Hematopoietic multipotent progenitor cell treated with erythropoietin and hydrocortisone succinate and interleukin-3 and kit ligand, for 4 days (in vitro differentiated cells): ENCODE results near the gene EIF6.

Experiments used
- DNase-seq: peaks from one replicate; pipeline ENCODE4 v3.0.0-alpha.2; 2015

The EIF6 gene

DNA sequence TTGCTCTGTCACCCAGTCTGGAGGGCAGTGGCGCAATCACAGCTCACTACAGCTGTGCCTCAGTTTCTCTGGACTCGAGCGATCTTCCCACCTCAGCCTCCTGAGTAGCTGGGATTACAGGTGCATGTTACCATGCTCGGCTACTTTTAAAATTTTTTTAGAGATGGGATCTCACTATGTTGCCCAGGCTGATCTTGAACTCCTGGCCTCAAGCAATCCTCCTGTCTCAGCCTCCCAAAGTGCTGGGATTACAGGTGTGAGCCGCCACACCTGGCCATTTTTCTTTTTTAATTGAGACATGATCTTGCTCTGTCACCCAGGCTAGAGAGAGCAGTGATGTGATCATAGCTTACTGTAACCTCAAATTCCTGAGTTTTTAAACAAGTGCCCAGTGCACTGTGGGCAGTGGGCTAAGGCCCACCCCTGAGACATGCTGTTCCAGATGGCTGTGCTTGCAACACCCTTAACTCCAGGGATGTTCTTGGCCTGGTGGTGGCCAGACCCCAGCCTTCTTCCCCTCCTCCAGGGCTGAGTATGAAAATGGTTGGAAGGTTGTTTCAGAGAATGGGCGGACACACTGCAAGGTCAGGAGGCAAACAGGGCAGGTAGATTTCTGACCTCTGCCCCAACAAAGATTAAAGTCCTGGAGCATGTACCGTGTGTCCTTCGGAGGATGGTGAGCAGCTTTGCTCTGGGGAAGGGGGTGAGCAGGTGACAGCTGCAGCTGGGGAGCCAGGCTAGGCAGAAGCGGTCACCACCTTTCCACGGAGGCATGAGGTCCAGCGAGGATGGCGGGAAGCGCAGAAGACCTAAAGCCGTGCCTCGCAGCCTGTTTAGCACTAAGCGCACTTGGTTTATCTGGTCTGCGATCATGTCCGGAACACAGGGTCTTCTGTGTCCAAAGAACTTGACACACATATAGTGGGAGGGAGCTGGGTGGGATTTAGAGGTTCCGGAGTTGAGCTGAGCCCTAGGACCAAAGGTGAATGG is 9.0 kb upstream of the EIF6 start:
- no peak for DNase-seq

DNA sequence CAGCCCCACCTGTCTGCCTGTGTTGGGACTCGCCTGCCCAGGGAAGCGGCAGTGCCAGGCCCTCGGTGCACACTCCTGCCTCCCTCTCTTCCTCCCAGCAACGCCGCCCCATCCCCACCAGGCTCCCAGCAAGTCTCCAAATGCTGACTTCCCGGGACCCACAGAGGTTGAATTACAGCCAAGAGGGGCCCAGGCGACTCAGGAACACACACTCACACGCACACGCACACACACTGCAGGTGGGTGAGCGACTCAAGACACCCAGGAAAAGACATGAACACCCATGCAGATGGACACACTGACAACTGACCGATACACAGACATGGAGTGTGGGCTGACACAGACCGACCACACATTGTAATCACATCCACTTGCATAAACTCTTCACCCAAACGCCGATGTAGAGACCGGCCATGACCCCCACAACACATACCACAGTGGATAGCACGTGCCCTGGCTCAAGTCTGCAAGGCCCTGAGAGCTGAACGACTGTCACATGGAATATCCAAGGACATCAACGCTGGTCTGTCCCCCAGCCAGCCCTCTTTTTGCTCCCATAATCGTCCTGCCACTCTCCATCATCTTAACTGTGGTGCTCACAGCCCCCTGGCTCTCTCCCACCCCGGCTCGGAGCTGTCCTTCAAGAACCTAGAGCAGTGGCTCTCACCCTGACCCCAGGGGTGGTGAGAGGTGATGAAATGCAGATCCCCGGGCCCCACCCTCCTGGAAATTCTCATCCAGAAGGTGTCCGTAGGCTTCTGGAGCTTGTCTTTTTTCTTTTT is 8.1 kb upstream of the EIF6 start:
- DNase-seq, result no peak

DNA sequence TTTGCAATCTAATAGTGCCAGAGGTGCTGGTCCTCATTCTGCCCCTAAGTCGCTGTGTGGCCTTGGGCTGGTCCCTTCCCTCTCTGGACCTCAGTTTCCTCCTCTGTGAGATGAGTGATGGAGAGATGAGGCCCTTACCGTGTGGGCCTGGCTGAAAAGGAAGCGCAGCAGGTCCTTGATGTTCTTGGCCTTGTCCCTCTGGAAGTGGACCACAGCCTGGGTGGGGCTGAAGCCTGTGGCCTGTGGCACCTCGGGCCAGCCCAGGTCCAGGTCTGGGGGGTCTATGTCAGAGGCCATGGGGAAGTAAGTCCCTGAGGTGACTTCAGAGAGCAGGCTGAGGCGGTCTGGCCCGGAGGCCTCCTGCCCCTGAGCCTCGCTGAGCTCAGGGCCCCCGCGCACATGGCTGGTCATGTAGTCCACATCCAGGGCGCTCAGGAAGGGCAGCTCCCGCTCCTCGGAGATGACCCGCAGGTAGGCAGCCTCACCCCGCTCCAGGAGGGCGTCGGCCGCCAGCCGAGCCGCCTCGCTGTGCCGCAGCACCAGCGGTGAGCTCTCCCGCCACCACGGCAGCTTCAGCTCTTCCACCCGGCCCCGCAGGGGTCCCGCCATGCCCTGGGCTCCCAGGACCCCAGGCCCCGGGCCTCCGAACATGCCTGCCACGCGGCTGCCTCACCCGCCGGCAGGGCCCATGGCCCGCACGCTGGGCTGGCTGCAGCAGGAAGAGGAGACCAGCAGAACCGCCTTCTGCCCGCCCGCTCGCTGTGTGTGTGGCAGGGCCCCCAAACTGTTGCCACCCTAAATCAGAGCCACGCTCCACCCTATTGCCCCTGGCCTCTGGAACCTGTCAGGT is 7.3 kb upstream of the EIF6 start, which contains the start of gene FAM83C:
Gene FAM83C, minus strand, starts transcription at position 772 of the 850 bp plus-strand sequence. Its CDS starts 121 bp downstream, at position 651.
- DNase-seq, result no peak

DNA sequence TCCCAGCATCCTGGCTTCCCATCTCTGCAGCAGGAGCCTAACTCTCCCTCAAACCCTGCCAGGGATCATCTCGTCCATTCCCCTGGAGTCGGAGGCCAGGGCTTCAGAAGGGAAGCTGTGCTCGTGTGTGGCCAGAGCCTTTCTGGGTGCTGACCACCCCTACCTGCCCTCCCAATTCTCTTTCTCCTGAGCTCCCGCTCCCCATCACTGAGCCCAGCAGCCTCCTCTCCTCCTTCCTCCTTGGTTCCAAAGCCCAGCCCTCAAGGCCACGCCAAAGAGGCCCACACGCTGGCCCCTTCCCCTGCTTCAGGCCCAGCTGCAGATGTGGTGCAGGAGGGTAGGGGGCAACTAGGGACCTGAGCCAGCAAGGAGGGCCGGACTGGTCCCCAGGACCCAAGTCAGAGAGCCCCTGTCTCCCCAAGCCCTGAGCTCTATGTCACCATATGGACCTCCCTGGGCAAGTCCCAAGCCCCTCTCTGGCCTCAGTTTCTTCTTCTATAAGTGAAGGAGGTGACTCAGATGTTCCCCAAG is 6.4 kb upstream of the EIF6 start:
- DNase-seq, result no peak

DNA sequence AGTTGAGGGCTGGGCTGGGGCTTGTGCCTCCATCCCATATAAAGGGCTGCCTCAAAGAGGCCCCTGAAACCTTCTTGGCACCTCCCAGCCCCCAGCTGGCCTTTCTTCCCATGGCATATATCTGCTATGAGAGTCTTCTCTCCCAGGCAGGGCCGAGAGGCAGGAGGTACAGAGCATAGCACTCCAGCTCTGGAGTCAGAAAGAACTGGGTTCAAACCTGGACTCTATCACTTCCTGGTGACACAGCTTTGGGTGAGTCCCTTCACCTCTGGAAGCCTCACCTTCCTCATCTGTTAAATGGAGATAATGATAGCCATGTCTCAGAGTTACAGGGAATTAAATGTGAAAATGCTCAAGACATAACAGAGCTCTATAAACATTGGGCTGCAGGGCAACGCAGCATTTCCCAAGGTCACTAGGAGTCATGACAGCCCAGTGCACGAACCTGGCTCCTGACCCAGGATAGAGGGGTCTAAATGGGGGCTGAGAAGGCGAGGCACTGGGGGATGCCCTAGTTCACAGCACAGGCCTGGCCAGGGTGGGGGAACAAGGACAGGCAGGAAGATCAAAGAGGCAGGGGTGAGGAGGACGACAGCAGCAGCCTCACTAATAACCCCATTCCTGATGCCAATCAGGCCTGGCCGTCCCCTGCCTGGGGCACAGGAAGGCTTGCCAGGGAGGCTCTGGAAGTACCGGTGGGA is 5.8 kb upstream of the EIF6 start:
- no peak for DNase-seq

DNA sequence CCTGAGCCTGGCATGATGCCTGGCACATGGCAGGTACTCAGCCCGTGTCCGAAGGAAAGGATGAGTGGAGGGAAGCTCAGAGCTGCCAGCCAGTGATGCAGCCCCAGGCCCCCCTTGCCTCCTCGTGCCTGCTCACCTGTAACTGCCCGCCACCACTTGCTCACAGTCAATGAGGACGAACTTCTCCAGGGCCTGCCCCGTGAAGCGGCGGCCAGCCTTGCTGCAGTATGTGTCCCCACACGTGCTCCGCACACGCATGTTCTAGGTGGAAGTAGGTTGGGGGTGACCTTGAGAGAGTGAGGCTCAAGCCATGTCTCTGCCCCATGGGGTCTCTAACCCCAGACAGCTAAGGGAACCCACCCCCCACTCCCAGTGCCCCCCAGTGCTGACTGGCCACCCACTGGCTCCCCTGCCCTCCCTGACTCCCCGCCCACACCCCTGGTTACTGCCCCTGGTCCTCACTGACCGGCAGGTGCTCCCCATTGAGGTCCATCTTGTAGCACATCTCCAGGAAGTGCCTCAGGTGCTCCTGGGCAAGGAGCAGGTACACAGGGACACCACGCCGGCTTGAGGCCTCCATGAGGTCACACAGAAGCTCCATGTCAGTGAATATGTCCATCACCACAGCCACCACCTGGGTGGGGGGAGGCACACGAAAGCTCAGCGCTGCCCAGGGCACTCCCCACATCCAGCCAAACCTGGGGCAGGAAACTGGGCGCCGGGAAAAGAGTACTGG is 3.9 kb upstream of the EIF6 start:
- no peak for DNase-seq

DNA sequence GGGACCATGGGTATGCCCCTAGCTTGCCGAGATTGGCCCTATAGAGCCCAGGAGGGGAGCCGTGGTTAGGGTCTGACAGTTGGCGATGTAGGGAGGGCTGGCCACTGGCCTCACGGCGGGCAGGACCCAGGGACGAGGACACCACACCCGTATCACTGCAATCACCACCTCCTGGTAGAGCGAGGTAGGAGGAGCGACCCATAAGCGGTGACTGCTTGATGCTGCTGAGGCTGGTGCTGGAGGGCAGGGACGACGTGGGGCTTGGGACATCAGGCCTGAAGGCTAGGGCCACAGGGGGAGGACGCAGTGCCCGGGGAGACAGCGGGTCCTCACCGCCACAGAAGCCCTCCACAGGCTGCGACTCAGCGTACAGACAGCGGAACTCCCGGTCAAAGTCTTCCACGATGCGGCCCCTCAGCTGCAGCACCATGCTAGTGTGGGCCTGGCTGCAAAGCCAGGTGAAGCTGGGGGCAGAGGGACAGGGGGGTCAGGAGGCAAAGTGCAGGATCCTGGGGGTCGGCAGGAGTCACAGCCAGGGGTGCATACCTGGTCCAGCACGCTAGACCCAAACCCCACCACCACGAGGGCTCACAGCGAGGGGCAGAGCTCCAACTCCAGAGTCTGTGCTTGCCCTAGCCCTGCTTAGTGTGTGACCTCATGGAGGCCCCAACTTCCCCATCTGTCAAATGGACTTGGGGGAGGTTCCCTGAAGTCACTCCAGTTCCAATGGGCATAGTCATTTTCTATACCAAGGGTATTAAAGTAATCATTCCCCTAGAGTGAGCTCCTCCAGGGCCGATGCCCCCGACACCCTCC is 3.1 kb upstream of the EIF6 start:
- DNase-seq, result no peak

DNA sequence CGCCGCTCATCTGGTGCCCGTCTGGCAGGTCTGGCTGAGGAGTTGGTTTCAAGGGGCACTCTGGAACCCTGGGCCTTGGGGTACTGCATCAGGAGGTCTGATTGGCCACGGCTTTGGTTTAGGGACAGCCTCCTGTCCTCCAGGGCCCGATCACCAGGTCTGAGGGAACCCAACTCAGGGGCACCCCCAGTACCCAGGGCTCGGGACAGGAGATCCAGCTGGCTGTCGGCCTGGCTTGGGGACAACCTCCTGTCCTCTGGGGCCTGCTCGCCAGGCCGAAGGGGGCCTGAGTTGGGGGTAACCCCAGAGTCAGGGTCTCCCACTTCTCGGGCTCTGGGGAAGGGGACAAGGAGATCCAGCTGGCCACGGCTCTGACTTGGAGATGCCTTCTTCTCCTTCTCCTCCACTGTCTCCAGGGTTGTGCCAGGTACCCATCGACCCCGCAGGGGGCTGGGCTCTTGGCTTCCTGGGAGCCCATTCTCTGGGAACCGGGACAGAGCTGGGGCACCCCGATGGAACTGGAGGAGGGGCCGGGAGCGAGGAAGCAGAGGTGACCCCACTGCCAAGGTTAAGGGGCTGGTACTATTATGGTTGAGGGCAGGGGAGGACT is 2.4 kb upstream of the EIF6 start:
- no peak for DNase-seq

DNA sequence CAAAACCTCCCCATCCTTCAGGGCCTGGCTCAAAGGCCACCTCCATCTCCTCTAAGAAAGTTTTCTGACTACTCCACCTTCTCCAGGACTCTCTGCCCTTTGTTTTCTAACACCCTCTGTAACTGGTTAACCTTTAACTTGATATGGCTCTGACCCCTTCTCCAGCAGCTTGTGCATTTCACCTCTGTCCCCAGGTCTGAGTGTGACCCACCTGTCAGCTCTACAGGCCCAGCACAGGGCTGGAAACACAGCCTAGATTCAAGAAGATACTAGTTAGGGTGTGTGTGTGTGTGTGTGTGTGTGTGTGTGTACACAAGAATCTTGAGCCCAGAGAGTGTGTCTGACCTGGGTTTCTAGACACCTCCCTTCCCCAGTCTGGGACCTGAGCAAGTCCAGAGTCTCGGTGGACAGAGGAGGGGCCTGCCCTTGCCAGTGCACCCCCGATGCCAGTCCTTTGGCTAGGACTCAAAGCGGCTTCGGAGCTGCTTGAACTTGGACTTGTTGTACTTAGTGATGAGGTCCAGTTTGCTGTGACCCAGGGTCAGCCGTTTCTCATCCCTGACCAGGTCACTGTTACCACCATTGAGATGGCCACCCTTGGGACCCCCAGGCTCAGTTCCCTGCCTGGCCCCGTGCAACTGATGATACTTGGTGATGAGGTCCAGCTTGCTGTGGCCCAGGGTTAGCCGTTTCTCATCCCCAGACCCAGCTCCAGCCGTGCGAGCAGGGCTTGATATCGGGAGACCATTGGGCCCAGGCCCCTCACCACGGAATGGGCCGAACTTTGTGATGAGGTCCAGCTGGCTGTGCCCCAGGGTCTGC is 1.7 kb upstream of the EIF6 start:
- DNase-seq, result no peak

DNA sequence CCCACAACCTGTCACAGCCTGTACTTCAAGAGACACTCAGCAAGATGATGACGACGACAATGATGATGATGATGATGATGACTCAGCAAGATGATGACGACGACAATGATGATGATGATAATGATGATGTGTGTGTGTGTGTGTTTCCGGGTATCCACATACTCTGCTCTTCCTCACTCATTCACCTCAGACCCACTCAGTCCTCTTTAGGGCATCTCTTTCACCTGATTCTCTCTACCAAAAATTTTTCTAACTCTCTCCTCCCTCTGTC is 1.2 kb upstream of the EIF6 start:
- DNase-seq, result no peak

DNA sequence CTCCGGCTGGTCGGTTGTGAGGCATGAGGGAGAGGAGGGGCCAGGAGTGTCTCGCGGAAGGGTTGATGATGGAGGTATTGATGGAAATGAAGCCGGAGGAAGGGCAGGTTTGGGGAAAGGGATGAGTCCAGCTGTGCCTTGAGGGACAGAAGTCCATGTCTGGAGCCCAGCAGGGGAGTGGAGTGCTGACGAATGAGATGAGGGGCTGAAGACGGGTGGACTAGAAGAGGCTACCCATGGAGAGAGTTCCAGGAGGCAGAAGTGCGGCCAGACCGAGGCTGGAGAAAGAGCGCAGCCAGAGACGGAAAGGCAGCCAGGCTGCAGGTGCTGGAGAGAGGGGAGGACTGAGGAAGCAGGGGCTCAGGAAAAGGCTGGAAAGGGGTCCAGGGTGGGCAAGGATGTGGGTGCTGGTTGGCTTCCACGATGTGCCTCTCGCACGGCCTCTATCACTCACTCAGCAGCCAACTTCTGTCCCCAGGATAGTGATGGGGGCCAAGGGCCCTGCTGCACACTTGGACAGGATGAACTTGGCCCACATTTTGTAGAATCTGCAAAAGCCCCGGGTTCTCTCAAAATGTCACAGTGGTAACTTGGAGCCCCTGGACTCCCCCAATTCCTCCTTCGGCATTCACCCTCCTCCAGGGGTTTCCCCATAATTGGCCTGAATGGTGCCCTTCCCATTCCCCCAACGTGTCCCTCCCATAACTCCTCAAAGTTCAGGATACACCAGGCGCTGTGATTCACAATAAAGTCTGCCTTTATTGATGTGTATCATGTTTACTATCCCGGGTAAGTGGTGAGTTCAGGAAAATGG is 627 bp upstream of the EIF6 start:
- no peak for DNase-seq

DNA sequence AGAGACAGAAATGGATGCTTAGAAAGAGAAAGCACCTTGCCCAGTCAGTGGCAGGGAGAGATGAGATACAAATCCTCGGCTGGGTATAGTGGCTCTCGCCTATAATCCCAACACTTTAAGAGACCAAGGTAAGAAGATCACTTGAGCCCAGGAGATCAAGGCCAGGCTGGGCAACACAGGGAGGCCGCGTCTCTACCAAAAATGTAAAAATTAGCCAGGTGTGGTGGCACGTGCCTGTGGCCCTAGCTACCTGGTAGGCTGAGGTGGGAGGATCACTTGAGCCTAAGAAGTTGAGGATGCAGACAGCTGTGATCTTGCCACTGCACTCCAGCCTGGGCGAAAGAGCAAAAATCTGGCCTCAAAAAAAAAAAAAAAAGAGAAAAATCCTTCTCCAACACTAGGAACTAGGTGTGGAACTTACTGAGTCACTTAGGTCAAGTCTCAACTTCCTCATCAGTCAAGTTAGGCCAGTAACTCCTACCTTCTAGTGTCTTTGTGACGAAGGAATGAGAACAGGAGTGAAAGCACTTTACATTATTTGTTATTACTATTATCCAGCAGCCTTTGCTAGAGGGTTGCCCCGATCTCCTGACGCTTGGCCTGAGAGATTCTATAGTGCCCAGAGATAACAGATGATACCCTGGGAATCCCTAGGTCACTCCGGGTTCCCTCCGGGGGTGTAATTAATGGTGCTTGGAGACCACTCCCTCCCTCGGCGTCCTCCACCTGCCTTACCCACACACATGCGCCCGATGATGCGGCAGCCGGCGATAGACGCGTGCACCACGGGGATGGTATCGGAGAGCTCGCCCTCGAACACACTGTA is 918 bp downstream of the EIF6 start:
- peak; percentile 44 for DNase-seq

DNA sequence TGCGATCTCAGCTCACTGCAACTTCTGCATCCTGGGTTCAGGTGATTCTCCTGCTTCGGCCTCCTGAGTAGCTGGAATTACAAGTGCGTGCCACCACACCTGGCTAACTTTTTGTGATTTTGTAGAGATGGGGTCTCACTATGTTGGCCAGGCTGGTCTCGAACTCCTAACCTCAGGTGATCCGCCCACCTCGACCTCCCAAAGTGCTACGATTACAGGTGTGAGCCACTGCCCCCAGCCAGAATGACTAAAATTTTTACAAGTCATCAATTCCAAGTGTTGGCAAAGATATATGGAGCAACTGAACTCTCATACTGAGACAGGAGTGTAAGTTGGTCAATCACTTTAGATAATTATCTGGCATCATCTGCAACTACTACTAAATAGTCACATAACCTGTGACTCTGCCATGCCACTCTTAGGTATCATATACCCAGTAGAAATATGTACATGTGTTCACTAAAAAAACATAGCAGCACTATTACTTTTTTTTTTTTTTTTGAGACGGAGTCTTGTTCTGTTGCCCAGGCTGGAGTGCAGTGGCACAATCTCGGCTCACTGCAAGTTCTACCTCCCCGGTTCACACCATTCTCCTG is 3.0 kb downstream of the EIF6 start:
- DNase-seq, result no peak

DNA sequence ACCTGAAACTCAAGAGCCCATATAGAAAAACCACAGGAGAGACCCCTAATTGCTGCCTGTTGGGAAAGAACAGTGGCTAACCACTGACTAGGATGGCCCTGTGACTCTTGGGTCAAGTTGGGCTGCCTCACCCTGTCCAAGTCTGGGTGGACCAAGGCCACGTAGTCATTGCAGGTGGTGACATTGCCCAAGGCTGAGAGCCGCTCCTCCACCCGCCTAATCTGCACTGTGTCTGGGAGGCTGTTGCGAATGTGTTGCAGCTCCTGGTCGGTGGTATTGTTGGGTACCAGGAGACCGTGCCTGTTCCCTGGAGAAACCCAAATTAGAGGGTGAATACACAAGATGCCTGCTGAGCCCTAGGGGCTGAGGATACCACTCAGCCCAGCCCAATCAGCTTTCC is 4.0 kb downstream of the EIF6 start:
- DNase-seq, result no peak

DNA sequence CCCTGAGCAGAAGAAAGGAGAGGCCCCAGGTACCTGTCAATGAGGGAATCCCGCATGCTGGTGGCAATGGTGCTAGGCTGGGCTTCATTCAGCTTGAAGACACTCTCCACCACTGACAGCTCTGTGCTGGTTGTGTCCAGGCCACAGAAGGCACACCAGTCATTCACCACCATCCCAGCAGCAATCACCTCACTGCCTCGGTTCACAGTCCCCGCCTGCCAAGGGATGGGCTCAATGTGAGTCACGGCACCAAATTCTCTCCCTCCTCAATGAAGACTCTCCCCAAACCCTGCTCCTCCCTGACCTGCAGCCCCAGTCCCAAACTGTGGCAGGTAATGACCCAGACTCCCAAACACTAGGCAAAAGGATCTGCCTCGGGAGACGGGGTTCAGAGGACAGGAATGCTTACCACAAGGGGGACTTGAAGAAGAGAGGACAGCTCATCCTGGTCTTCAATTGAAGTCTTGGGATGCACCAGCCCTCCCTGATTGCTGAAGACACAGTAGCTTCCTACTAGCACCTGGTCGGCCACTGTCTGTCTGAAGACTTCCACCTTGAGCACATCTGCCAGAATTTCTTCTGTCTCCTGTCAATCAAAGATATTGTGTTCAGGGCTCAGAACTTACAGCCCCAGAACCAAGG is 4.9 kb downstream of the EIF6 start:
- no peak for DNase-seq

DNA sequence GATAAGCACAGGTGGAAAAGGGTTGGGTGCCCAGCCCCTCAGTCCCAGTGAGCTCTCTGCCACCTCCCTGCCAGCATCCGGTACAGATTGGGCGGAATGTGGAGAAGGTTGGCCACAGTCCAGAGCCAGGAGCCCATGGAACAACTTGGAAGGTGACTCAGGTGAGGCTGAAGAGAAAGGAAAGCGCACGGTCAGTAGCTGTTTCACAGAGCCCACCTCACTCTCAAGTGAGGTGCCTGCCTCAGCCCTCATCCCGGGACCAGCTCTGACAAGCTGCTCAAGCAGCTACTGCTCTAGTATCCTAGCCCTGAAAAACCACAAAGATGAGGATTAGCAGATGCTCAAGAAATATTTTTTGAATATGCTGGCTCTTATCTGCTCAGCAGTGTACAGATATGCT is 5.5 kb downstream of the EIF6 start:
- no peak for DNase-seq
